Vagina (tissue), 2 donors: ENCODE measurements around the gene BPIFB6. TPM values are rescaled to one million over a fixed set of nuclear protein-coding genes. Genes with fewer than 3 reads are reported as not detected.

Experiments used
- DNase-seq, 2 donors: peaks; one replicate each; pipeline ENCODE4 v3.0.0-alpha.2; 2017; ENCODE audit errors: extremely low spot score in 2 of 2
- H3K27ac ChIP-seq: fragments of 200-600 bp; sonication (generic); one replicate; pipeline ENCODE4 v1.5.1; 2019
- H3K27me3 ChIP-seq: fragments of 200-600 bp; sonication (generic); one replicate; pipeline ENCODE4 v1.5.1; 2019
- H3K36me3 ChIP-seq, 2 donors: fragments of 200-600 bp; sonication (generic); one replicate each; pipeline ENCODE4 v1.5.1; 2017 to 2019
- H3K4me1 ChIP-seq: fragments of 200-600 bp; sonication (generic); one replicate; pipeline ENCODE4 v1.5.1; 2019
- H3K4me3 ChIP-seq, 2 donors: fragments of 200-600 bp; sonication (generic); 1 replicate in 1 of 2; 2 replicates in 1 of 2; pipeline ENCODE4 v1.5.1; 2016 to 2019
- H3K9me3 ChIP-seq: fragments of 200-600 bp; sonication (generic); one replicate; pipeline ENCODE4 v1.5.1; 2019
- CTCF ChIP-seq, 3 experiments: fragments of 450-650 bp in 2 of 3; fragments of 200-600 bp in 1 of 3; sonication (generic) in 1 of 3; IDR thresholded peaks; one replicate each; pipeline ENCODE4 v1.5.1; 2017 to 2019; ENCODE audit warnings: antibody characterized with exemption in 3 of 3, mild to moderate bottlenecking in 2 of 3, moderate library complexity in 2 of 3
- POLR2A ChIP-seq, 2 donors: fragments of 450-650 bp; IDR thresholded peaks; one replicate each; pipeline ENCODE4 v1.6.1; 2017; ENCODE audit warnings: antibody characterized with exemption in 2 of 2, mild to moderate bottlenecking in 2 of 2, moderate library complexity in 2 of 2
- POLR2AphosphoS5 ChIP-seq, 2 donors: sonication (generic); formaldehyde crosslinking; IDR thresholded peaks; one replicate each; pipeline ENCODE4 v1.9.0; 2017; ENCODE audit warnings: antibody characterized with exemption in 2 of 2, mild to moderate bottlenecking in 2 of 2, low read depth in 1 of 2; ENCODE audit not compliant: insufficient read depth in 1 of 2
- intact Hi-C: fragments of 100-400 bp; cut with DNase I; formaldehyde crosslinking; loops from one replicate; pipeline ENCODE4 v1.15.1; 2023
- total RNA-seq: library from RNA; depleted of rRNA; stranded (reverse); fragments of >200 nt; gene quantifications from one replicate; pipeline ENCODE4 v1.2.3, GENCODE V29; 2016

The BPIFB6 gene
- total RNA-seq, 1 donor from 2014 or later, result not detected

GRCh38 chr20:33013701-33014326 is 17.6 kb upstream of the BPIFB6 start:
- Histone ChIP-seq H3K4me3 (no peak overlapping the region), H3K36me3 (no peaks in the 10 kb centered on the region), H3K9me3 (no peaks in the 10 kb centered on the region), H3K27ac (no peak overlapping the region), H3K27me3 (no peaks in the 10 kb centered on the region), H3K4me1 (no peaks in the 10 kb centered on the region)
- intact Hi-C loops, result no loop called here
- DNase-seq, result no peak
- no peak for TF ChIP-seq POLR2A (IDR thresholded peaks at IDR 0.05)

- DNase-seq, result no peak
- H3K4me1 ChIP-seq, result no peaks in the 10 kb centered on the region
- H3K36me3 ChIP-seq, result no peaks in the 10 kb centered on the region
- no peak for TF ChIP-seq POLR2AphosphoS5 (IDR thresholded peaks at IDR 0.05; ENCODE audit: insufficient read depth in 1 of 2, low read depth in 1 of 2)
- no peak for TF ChIP-seq CTCF (IDR thresholded peaks at IDR 0.05)
- no peak for TF ChIP-seq POLR2A (IDR thresholded peaks at IDR 0.05)
- intact Hi-C loops, result no loop called here
- no peak overlapping the region for H3K27ac ChIP-seq
- H3K27me3 ChIP-seq, result no peaks in the 10 kb centered on the region
- H3K9me3 ChIP-seq, result no peaks in the 10 kb centered on the region
- H3K4me3 ChIP-seq, result no peak overlapping the region
Measured at GRCh38 chr20:33014336-33015113, 16.9 kb upstream of the BPIFB6 start.

GRCh38 chr20:33015114-33015484 is 16.3 kb upstream of the BPIFB6 start:
- Histone ChIP-seq H3K4me3 (no peak overlapping the region), H3K4me1 (no peaks in the 10 kb centered on the region), H3K27me3 (no peaks in the 10 kb centered on the region), H3K36me3 (no peaks in the 10 kb centered on the region), H3K9me3 (no peaks in the 10 kb centered on the region), H3K27ac (no peak overlapping the region)
- intact Hi-C loops, result no loop called here
- no peak for TF ChIP-seq POLR2A (IDR thresholded peaks at IDR 0.05)
- TF ChIP-seq POLR2AphosphoS5 (IDR thresholded peaks at IDR 0.05; ENCODE audit: insufficient read depth in 1 of 2, low read depth in 1 of 2), result no peak
- no peak for TF ChIP-seq CTCF (IDR thresholded peaks at IDR 0.05)
- DNase-seq, result no peak

GRCh38 chr20:33015700-33016580 is 15.5 kb upstream of the BPIFB6 start:
- Histone ChIP-seq H3K4me3 (no peak overlapping the region), H3K4me1 (no peaks in the 10 kb centered on the region), H3K27me3 (no peaks in the 10 kb centered on the region), H3K9me3 (no peaks in the 10 kb centered on the region), H3K36me3 (no peaks in the 10 kb centered on the region), H3K27ac (no peak overlapping the region)
- no peak for DNase-seq
- intact Hi-C loops, result no loop called here
- no peak for TF ChIP-seq POLR2AphosphoS5 (IDR thresholded peaks at IDR 0.05; ENCODE audit: insufficient read depth in 1 of 2, low read depth in 1 of 2)

GRCh38 chr20:33016581-33017109 is 14.8 kb upstream of the BPIFB6 start:
- TF ChIP-seq CTCF (IDR thresholded peaks at IDR 0.05) (no peak), POLR2A (IDR thresholded peaks at IDR 0.05) (no peak), POLR2AphosphoS5 (IDR thresholded peaks at IDR 0.05; ENCODE audit: insufficient read depth in 1 of 2, low read depth in 1 of 2) (no peak)
- no peak overlapping the region for H3K27ac ChIP-seq
- no peaks in the 10 kb centered on the region for H3K4me1 ChIP-seq
- intact Hi-C loops, result no loop called here
- H3K36me3 ChIP-seq, result no peaks in the 10 kb centered on the region
- no peak overlapping the region for H3K4me3 ChIP-seq
- DNase-seq, result no peak
- H3K9me3 ChIP-seq, result no peaks in the 10 kb centered on the region
- H3K27me3 ChIP-seq, result no peaks in the 10 kb centered on the region
